Measurements from ENCODE around the gene HES6. TPM values are rescaled to one million over a fixed set of nuclear protein-coding genes. Genes with fewer than 3 reads are reported as not detected.

HES6 gene
- total RNA-seq, 1 experiment from 2014 or later: 52.2 TPM

Other genes starting within 250 kb of the HES6 start
- 50.6 and 53.0 TPM in 2 replicates for gene SCLY, start 179.0 kb downstream of the HES6 start, total RNA-seq (2014; rRNA removed; shearing (Covaris generic))
- 0.81 and 1.5 TPM in 2 replicates for gene ESPNL, start 139.7 kb downstream of the HES6 start, total RNA-seq (2014; rRNA removed; shearing (Covaris generic))
- 0.04 and 0.10 TPM in 2 replicates for gene KLHL30, start 101.4 kb downstream of the HES6 start, total RNA-seq (2014; rRNA removed; shearing (Covaris generic))
- 8.8 and 11.2 TPM in 2 replicates for gene ERFE, start 81.1 kb downstream of the HES6 start, total RNA-seq (2014; rRNA removed; shearing (Covaris generic))
- 12.8 and 18.5 TPM in 2 replicates for gene ILKAP, start 36.3 kb downstream of the HES6 start, total RNA-seq (2014; rRNA removed; shearing (Covaris generic))
- 3.6 and 4.8 TPM in 2 replicates for gene PER2, start 48.6 kb upstream of the HES6 start, total RNA-seq (2014; rRNA removed; shearing (Covaris generic))
- 3.9 and 9.5 TPM in 2 replicates for gene TRAF3IP1, start 80.5 kb upstream of the HES6 start, total RNA-seq (2014; rRNA removed; shearing (Covaris generic))
- 23.2 and 26.5 TPM in 2 replicates for gene ASB1, start 186.9 kb upstream of the HES6 start, total RNA-seq (2014; rRNA removed; shearing (Covaris generic))